K562 (cell line): ENCODE measurements around the gene S100A6. TPM values are rescaled to one million over a fixed set of nuclear protein-coding genes. Genes with fewer than 3 reads are reported as not detected.

Source experiments
- ATAC-seq: fragments of 200-7000 bp; cut with Tn5 transposase; 3 replicates; pipeline ENCODE4 v1.9.1; 2020; ENCODE audit warnings: moderate library complexity
- BruUV-seq: library from RNA; stranded (reverse); fragments of 400-500 nt; replicated peaks from 2 replicates; lab custom pipeline; 2021; lab: Mats Ljungman, UMichigan
- CTCF ChIA-PET: fragments of 300-600 bp; formaldehyde crosslinking; extraction: SDS; loops from one replicate; lab custom pipeline; 2021; ENCODE audit warnings: low intra/inter-chr PET ratio; lab: Yijun Ruan, JAX
- POLR2A ChIA-PET: fragments of 300-600, 350-650 bp; sonication (Branson Sonifier 250); formaldehyde crosslinking; extraction: SDS; loops from one replicate; lab custom pipeline; 2021; ENCODE audit warnings: antibody characterized with exemption, inconsistent platforms; lab: Yijun Ruan, JAX
- DNase-seq, 4 experiments: peaks; one replicate each; pipeline versions ENCODE4 v3.0.0 to v3.0.0-alpha.2; 2011 to 2018; ENCODE audit warnings: low spot score in 3 of 4, mixed read lengths in 3 of 4; ENCODE audit errors: extremely low read depth in 1 of 4
- FAIRE-seq: peaks from 2 replicates; lab custom pipeline; 2011; peaks lifted over from hg19 to GRCh38; lab: Jason Lieb, UNC
- H2AFZ ChIP-seq: 2 replicates; pipeline ENCODE4 v1.6.0; 2011; ENCODE audit warnings: low read depth, low read length, control low read depth, inconsistent platforms
- H3K27ac ChIP-seq: fragments of 200-600 bp; 3 replicates; pipeline ENCODE4 v1.8.0; 2011; ENCODE audit warnings: low read depth, mild to moderate bottlenecking, control low read depth, inconsistent platforms, low read length, moderate library complexity, mixed read lengths; ENCODE audit errors: extremely low read depth
- H3K27me3 ChIP-seq, 2 experiments: fragments of 300-600 bp in 1 of 2; 2 replicates in 1 of 2; 3 replicates in 1 of 2; pipeline versions ENCODE4 v1.6.0 to v1.8.0; 2011; ENCODE audit warnings: inconsistent platforms in 2 of 2, low read length in 2 of 2, mild to moderate bottlenecking in 1 of 2, mixed read lengths in 1 of 2, moderate library complexity in 1 of 2; ENCODE audit not compliant: control insufficient read depth in 2 of 2, insufficient read depth in 2 of 2
- H3K36me3 ChIP-seq: fragments of 300-600 bp; 3 replicates; pipeline ENCODE4 v1.8.0; 2011; ENCODE audit warnings: mild to moderate bottlenecking, low read length, inconsistent platforms; ENCODE audit not compliant: control insufficient read depth, insufficient read depth
- H3K4me1 ChIP-seq, 2 experiments: fragments of 200-600 bp in 1 of 2; replicated peaks in 1 of 2; 2 replicates in 1 of 2; 3 replicates in 1 of 2; pipeline versions ENCODE4 v1.5.1 to v1.8.0; 2011; ENCODE audit warnings: inconsistent platforms in 2 of 2, low read length in 2 of 2, mild to moderate bottlenecking in 1 of 2, mixed read lengths in 1 of 2, moderate library complexity in 1 of 2; ENCODE audit not compliant: control insufficient read depth in 2 of 2, insufficient read depth in 2 of 2
- H3K4me2 ChIP-seq: 2 replicates; pipeline ENCODE4 v1.6.1; 2011; ENCODE audit warnings: low read length, control low read depth, inconsistent platforms, mixed read lengths; ENCODE audit not compliant: insufficient read depth
- H3K4me3 ChIP-seq: fragments of 200-600 bp; sonication (generic), shearing (Covaris generic); 2 replicates; pipeline ENCODE4 v1.5.1; 2016; ENCODE audit warnings: control low read depth, inconsistent platforms
- H3K79me2 ChIP-seq: fragments of 200-600 bp; 3 replicates; pipeline ENCODE4 v1.8.0; 2011; ENCODE audit warnings: low read length, inconsistent platforms; ENCODE audit not compliant: control insufficient read depth, insufficient read depth
- H3K9ac ChIP-seq, 2 experiments: 2 replicates each; pipeline versions ENCODE4 v1.6.0 to v1.6.1; 2011; ENCODE audit warnings: low read depth in 2 of 2, low read length in 2 of 2, control low read depth in 1 of 2, inconsistent platforms in 1 of 2, mild to moderate bottlenecking in 1 of 2, mixed read lengths in 1 of 2; ENCODE audit not compliant: insufficient read depth in 1 of 2
- H3K9me1 ChIP-seq: one replicate; pipeline ENCODE4 v1.6.0; 2011; ENCODE audit warnings: inconsistent platforms, mild to moderate bottlenecking, low read length, moderate library complexity; ENCODE audit not compliant: control insufficient read depth, insufficient read depth
- H3K9me3 ChIP-seq: replicated peaks from 2 replicates; pipeline ENCODE4 v1.5.1; 2011; ENCODE audit warnings: low read depth, low read length, inconsistent platforms; ENCODE audit not compliant: control insufficient read depth, insufficient read depth
- H4K20me1 ChIP-seq: replicated peaks from 2 replicates; pipeline ENCODE4 v1.6.1; 2011; ENCODE audit warnings: low read length, inconsistent platforms, mixed read lengths; ENCODE audit not compliant: control insufficient read depth, insufficient read depth
- CEBPB ChIP-seq: fragments of 450-650 bp; IDR thresholded peaks from 2 replicates; pipeline ENCODE4 v1.6.1; 2016; ENCODE audit warnings: missing genetic modification characterization, missing compliant biosample characterization
- CEBPG ChIP-seq, 3 experiments: fragments of 200-800 bp in 1 of 3; sonication (Bioruptor generic) in 1 of 3; sonication (generic) in 1 of 3; formaldehyde crosslinking in 1 of 3; IDR thresholded peaks in 2 of 3; conservative IDR thresholded peaks in 1 of 3; 2 replicates each; pipeline versions ENCODE4 v1.6.1 to v1.8.0; 2016 to 2022; ENCODE audit warnings: missing compliant biosample characterization in 2 of 3, missing genetic modification characterization in 2 of 3, mild to moderate bottlenecking in 1 of 3, missing genetic modification reagents in 1 of 3
- ELF1 ChIP-seq: fragments of 200-800 bp; sonication (Bioruptor generic); IDR thresholded peaks from 2 replicates; pipeline ENCODE4 v1.6.1; 2016; ENCODE audit warnings: missing genetic modification characterization, missing compliant biosample characterization
- ERF ChIP-seq: fragments of 450-650 bp; formaldehyde crosslinking; IDR thresholded peaks from 2 replicates; pipeline ENCODE4 v1.4.0; 2020; ENCODE audit warnings: mild to moderate bottlenecking, mixed read lengths
- ESRRB ChIP-seq: fragments of 250-450 bp; sonication (Bioruptor Pico); IDR thresholded peaks from 2 replicates; pipeline ENCODE4 v1.5.0; 2020; ENCODE audit warnings: mild to moderate bottlenecking, moderate library complexity, borderline replicate concordance
- ETV1 ChIP-seq: fragments of 450-650 bp; conservative IDR thresholded peaks from 2 replicates; pipeline ENCODE4 v1.6.1; 2016; ENCODE audit warnings: missing genetic modification characterization, control low read depth, low read depth, missing compliant biosample characterization
- GABPB1 ChIP-seq: sonication (generic); formaldehyde crosslinking; IDR thresholded peaks from 2 replicates; pipeline ENCODE4 v1.8.0; 2022; ENCODE audit warnings: mild to moderate bottlenecking, missing genetic modification reagents
- GATAD2B ChIP-seq: fragments of 450-650 bp; IDR thresholded peaks from 2 replicates; pipeline ENCODE4 v1.6.1; 2017; ENCODE audit warnings: mild to moderate bottlenecking, borderline replicate concordance
- MAZ ChIP-seq, 2 experiments: fragments of 450-650 bp in 1 of 2; sonication (generic) in 1 of 2; formaldehyde crosslinking; IDR thresholded peaks in 1 of 2; conservative IDR thresholded peaks in 1 of 2; 2 replicates each; pipeline versions ENCODE4 v1.4.0 to v1.5.0; 2020; ENCODE audit warnings: mild to moderate bottlenecking in 1 of 2, missing genetic modification reagents in 1 of 2
- NBN ChIP-seq: fragments of 450-650 bp; IDR thresholded peaks from 2 replicates; pipeline ENCODE4 v1.6.1; 2016; ENCODE audit warnings: low read depth, mild to moderate bottlenecking
- PHF8 ChIP-seq: fragments of 200-600 bp; sonication (generic); IDR thresholded peaks from 2 replicates; pipeline ENCODE4 v1.6.1; 2012; ENCODE audit warnings: mixed run types, mild to moderate bottlenecking, inconsistent platforms, low read length, moderate library complexity, borderline replicate concordance
- POLR2AphosphoS2 ChIP-seq: IDR thresholded peaks from 2 replicates; pipeline ENCODE4 v1.6.1; 2012; ENCODE audit warnings: low read length, improper control_type of control experiment
- SMARCC2 ChIP-seq: fragments of 450-650 bp; IDR thresholded peaks from 2 replicates; pipeline ENCODE4 v1.6.1; 2017; ENCODE audit warnings: antibody characterized with exemption, moderate library complexity, mild to moderate bottlenecking, low read depth
- SRF ChIP-seq, 2 experiments: fragments of 250-450, 450-650 bp in 1 of 2; sonication (Bioruptor Pico) in 1 of 2; sonication (generic) in 1 of 2; formaldehyde crosslinking; IDR thresholded peaks; 2 replicates each; pipeline versions ENCODE4 v1.5.0 to v1.5.1; 2020 to 2022; ENCODE audit warnings: mild to moderate bottlenecking in 1 of 2, missing genetic modification reagents in 1 of 2
- ZNF184 ChIP-seq: sonication (generic); formaldehyde crosslinking; IDR thresholded peaks from 2 replicates; pipeline ENCODE4 v1.5.0; 2020; ENCODE audit warnings: missing genetic modification reagents
- WGBS: fragments of 100-300 bp; shearing (Covaris generic); methylation state at CpG from one replicate; pipeline ENCODE4 v1.1.6; 2016; ENCODE audit warnings: low coverage, mixed read lengths; ENCODE audit not compliant: insufficient coverage; ENCODE audit errors: missing lambda C conversion rate; 5-methylcytosine and 5-hydroxymethylcytosine counted together
- in situ Hi-C: fragments of 300-500 bp; cut with MboI; formaldehyde crosslinking; loops from 4 replicates; pipeline ENCODE4 v1.15.0; 2018; ENCODE audit warnings: inconsistent platforms, mixed read lengths
- intact Hi-C: fragments of 100-400 bp; cut with micrococcal nuclease; formaldehyde crosslinking; loops from 2 replicates; pipeline ENCODE4 v1.14.2; 2022
- polyA plus RNA-seq, 8 experiments: library from polyadenylated mRNA; depleted of rRNA in 4 of 8; stranded (reverse) in 5 of 8; unstranded in 3 of 8; fragments of >200 nt; fragmentation: Nextera tagmentation in 2 of 8; fragmentation: Illumina TruSeq in 1 of 8; extraction: Ambion mirVana in 2 of 8; extraction: Trizol in 1 of 8; gene quantifications; 2 replicates each; pipeline versions ENCODE4 v1.2.1 to v1.2.3, GENCODE V29; 2011 to 2014; ENCODE audit warnings: inconsistent platforms in 1 of 8, missing spikeins in 1 of 8
- total RNA-seq, 7 experiments: library from RNA; depleted of rRNA in 6 of 7; stranded (reverse); fragments of >200 nt in 6 of 7; fragmentation: Illumina TruSeq in 2 of 7; extraction: Trizol in 2 of 7; gene quantifications; 2 replicates each; pipeline versions ENCODE4 v1.2.1 to v1.2.3, GENCODE V29; 2011 to 2021; ENCODE audit warnings: low replicate concordance in 1 of 7

Gene S100A6
- total and polyA plus RNA-seq, 9 of the 15 experiments (the other 6 are each of a cell fraction or from before 2014, with no cell fraction given), result 9.8 to 66.5 (median 23.2) TPM

- TF ChIP-seq ERF (CRISPR knock-in tag) (no peak), NBN (no peak), SMARCC2 (no peak)
Measured at GRCh38 chr1:153519242-153519641, 16.5 kb downstream of the S100A6 start (continued).

GRCh38 chr1:153515504-153516394, 20.0 kb downstream of the S100A6 start:
- Histone ChIP-seq H3K27ac (no peak overlapping the region), H3K4me1 (peaks cover 11 to 19% of the 10 kb centered on the region in 2 experiments; a peak in 3 of 5 replicates), H2AFZ (peak overlapping the region; percentile 86), H3K79me2 (no peaks in the 10 kb centered on the region), H3K36me3 (no peaks in the 10 kb centered on the region), H3K4me3 (no peak overlapping the region), H3K9me3 (no peaks in the 10 kb centered on the region), H4K20me1 (no peaks in the 10 kb centered on the region), H3K4me2 (peak overlapping the region; percentile 56; the same call in 1 of the 2 replicates), H3K9me1 (no peaks in the 10 kb centered on the region), H3K9ac (peak overlapping the region in 1 of 2 experiments; percentile 28; a peak in 1 of 4 replicates), H3K27me3 (no peaks in the 10 kb centered on the region)
- DNase-seq (peak in 3 of 4 experiments; percentile 43 to 57 (median 49)), FAIRE-seq (peak; percentile 75), ATAC-seq (peak; percentile 93)
- POLR2A ChIA-PET, result interaction anchor here (0.6 to 2.9 kb wide), 11 partner anchors 10 to 458 kb away, joined by 3 to 15 read pairs (median 3); partner anchors contain the start of genes CHTOP and S100A13
- in situ Hi-C loops (loop anchor here (5.0 to 10.0 kb wide), 2 partner anchors 49 to 252 kb away; partner anchors contain the start of gene S100A2), intact Hi-C loops (loop anchor here (10.0 kb wide), 1 partner anchor 259 kb away; the partner anchor contains the start of gene SLC27A3)
- CTCF ChIA-PET, result no interaction called here
- no TSS peak for BruUV-seq
- 30% methylated on average over 8 of the region's 8 CpGs for WGBS
- TF ChIP-seq POLR2AphosphoS2 (no peak), ZNF184 (CRISPR knock-in tag) (peak; percentile 81; the same call in 1 of the 2 replicates), PHF8 (peak; percentile 39; the same call in 1 of the 2 replicates), CEBPB (tag) (peak; percentile 96), GATAD2B (no peak), ESRRB (no peak), CEBPG (CRISPR knock-in tag; IDR thresholded peaks at IDR 0.05) (peak; percentile 68), CEBPG (tag; conservative IDR thresholded peaks at IDR 0.05 in 1 of 2, IDR thresholded peaks at IDR 0.05 in 1 of 2) (peak; percentile 59 to 75; a peak in 3 of 4 replicates), ETV1 (tag) (peak; percentile 51), SRF (CRISPR knock-in tag; IDR thresholded peaks at IDR 0.05) (0 out of 4 replicates have a peak, but pooled peaks of 1 of the 2 experiments have one; percentile 47), MAZ (CRISPR knock-in tag; conservative IDR thresholded peaks at IDR 0.05 in 1 of 2, IDR thresholded peaks at IDR 0.05 in 1 of 2) (peak in 1 of 2 experiments; percentile 56; a peak in 1 of 4 replicates), GABPB1 (CRISPR knock-in tag) (no peak), ELF1 (tag) (peak; percentile 32; the same call in 1 of the 2 replicates)
